Erythroblast (primary cell): Measurements from ENCODE around the gene DGLUCY.

Source experiments
- GATA1 ChIP-seq: IDR thresholded peaks from 2 replicates; pipeline ENCODE4 v1.6.1; 2011; ENCODE audit warnings: low read depth, mild to moderate bottlenecking, control low read depth, low read length, moderate library complexity
- POLR2A ChIP-seq: IDR thresholded peaks from 2 replicates; pipeline ENCODE4 v1.6.1; 2011; ENCODE audit warnings: mild to moderate bottlenecking, low read length

GRCh38 chr14:91263329-91263728 is 149.5 kb downstream of the DGLUCY start:
- TF ChIP-seq POLR2A (no peak), GATA1 (no peak)
